HEK293T (cell line): ENCODE results near the gene NLRP4.
"Not testable (repeated sequence)": the region's sequence is repeated elsewhere in the genome, so short reads cannot be mapped to it uniquely, and the experiment has no call there.

Experiments used
- CTCF ChIA-PET: fragments of 350-600 bp; formaldehyde crosslinking; extraction: SDS; loops from one replicate; lab custom pipeline; 2021; ENCODE audit warnings: antibody characterized with exemption, inconsistent platforms; lab: Yijun Ruan, JAX
- POLR2A ChIA-PET: fragments of 350-600 bp; formaldehyde crosslinking; extraction: SDS; loops from one replicate; lab custom pipeline; 2020; ENCODE audit warnings: antibody characterized with exemption, inconsistent platforms; lab: Yijun Ruan, JAX
- DNase-seq: peaks from one replicate; pipeline ENCODE4 v3.0.0; 2012; ENCODE audit warnings: mixed read lengths; ENCODE audit errors: extremely low spot score
- ARNT ChIP-seq: fragments of 450-650 bp; IDR thresholded peaks from 2 replicates; pipeline ENCODE4 v1.6.1; 2017; ENCODE audit warnings: mild to moderate bottlenecking
- BHLHE40 ChIP-seq: fragments of 450-650 bp; IDR thresholded peaks from 2 replicates; pipeline ENCODE4 v1.6.1; 2016; ENCODE audit warnings: mild to moderate bottlenecking, moderate library complexity, borderline replicate concordance
- CTBP1 ChIP-seq: fragments of 450-650 bp; IDR thresholded peaks from 2 replicates; pipeline ENCODE4 v1.6.1; 2016; ENCODE audit warnings: borderline replicate concordance
- ELF4 ChIP-seq: fragments of 450-650 bp; IDR thresholded peaks from 2 replicates; pipeline ENCODE4 v1.6.1; 2017; ENCODE audit warnings: antibody characterized with exemption
- FOXA1 ChIP-seq: fragments of 450-650 bp; IDR thresholded peaks from 2 replicates; pipeline ENCODE4 v1.6.1; 2016; ENCODE audit warnings: mild to moderate bottlenecking
- FOXK2 ChIP-seq: fragments of 450-650 bp; IDR thresholded peaks from 2 replicates; pipeline ENCODE4 v1.6.1; 2016; ENCODE audit warnings: mild to moderate bottlenecking
- FOXM1 ChIP-seq: fragments of 450-650 bp; IDR thresholded peaks from 2 replicates; pipeline ENCODE4 v1.6.1; 2017; ENCODE audit warnings: mild to moderate bottlenecking, borderline replicate concordance
- HDGF ChIP-seq: fragments of 450-650 bp; IDR thresholded peaks from 2 replicates; pipeline ENCODE4 v1.6.1; 2017; ENCODE audit warnings: antibody characterized with exemption, borderline replicate concordance
- L3MBTL2 ChIP-seq: fragments of 450-650 bp; conservative IDR thresholded peaks from 2 replicates; pipeline ENCODE4 v1.6.1; 2016; ENCODE audit warnings: mild to moderate bottlenecking
- LEF1 ChIP-seq: fragments of 450-650 bp; IDR thresholded peaks from 2 replicates; pipeline ENCODE4 v1.6.1; 2017; ENCODE audit warnings: mild to moderate bottlenecking, borderline replicate concordance
- NFRKB ChIP-seq: fragments of 450-650 bp; IDR thresholded peaks from 2 replicates; pipeline ENCODE4 v1.6.1; 2016; ENCODE audit warnings: mild to moderate bottlenecking, moderate library complexity
- PKNOX1 ChIP-seq: fragments of 450-650 bp; IDR thresholded peaks from 2 replicates; pipeline ENCODE4 v1.6.1; 2016
- SP1 ChIP-seq: fragments of 450-650 bp; IDR thresholded peaks from 2 replicates; pipeline ENCODE4 v1.6.1; 2017
- SUZ12 ChIP-seq: fragments of 450-650 bp; IDR thresholded peaks from 2 replicates; pipeline ENCODE4 v1.6.1; 2016; ENCODE audit warnings: mild to moderate bottlenecking
- TARDBP ChIP-seq: fragments of 450-650 bp; IDR thresholded peaks from 2 replicates; pipeline ENCODE4 v1.6.1; 2016
- ZNF384 ChIP-seq: fragments of 450-650 bp; IDR thresholded peaks from 2 replicates; pipeline ENCODE4 v1.6.1; 2016

The NLRP4 gene

DNA sequence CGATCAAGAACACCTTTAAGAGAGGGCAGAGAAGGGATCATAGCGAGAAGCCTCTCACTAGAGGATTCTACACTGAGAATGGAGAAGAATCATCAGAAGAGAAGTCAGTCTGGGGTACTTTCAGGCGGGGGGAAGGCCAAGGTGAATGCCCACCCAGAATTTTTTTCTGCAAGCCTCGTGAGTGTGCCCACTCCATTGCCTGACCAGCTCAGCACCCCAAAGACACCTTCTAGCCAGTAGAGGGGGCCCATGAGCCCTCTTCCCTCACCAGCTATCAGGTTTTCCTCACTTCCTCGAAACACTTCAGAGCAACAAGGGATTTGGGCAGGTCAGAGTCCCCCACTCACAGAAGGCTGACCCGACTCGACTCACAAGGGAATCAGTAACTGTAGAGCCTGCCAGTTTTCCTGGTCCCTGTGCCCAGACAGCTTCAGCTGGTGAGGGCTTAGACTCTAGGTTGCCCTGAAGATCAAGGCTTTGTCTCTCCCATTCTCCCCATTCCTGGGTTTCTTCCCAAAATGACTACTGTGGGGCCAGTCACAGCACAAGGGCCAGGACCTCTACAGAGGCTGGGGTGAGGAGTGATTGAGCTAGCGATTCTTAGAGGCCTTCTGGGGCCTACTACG lies 77.4 kb downstream of the NLRP4 start:
- ChIA-PET CTCF (no interaction called here), POLR2A (no interaction called here)
- DNase-seq, result peak; percentile 26
- TF ChIP-seq ZNF384, result no peak
- TF ChIP-seq L3MBTL2, result no peak
- no peak for TF ChIP-seq NFRKB
- TF ChIP-seq TARDBP, result no peak

- ChIA-PET POLR2A (no interaction called here), CTCF (no interaction called here)
- DNase-seq, result no peak
- no peak for TF ChIP-seq LEF1
- no peak for TF ChIP-seq BHLHE40
- TF ChIP-seq L3MBTL2, result no peak
- TF ChIP-seq ZNF384, result no peak
- TF ChIP-seq TARDBP, result no peak
- no peak for TF ChIP-seq PKNOX1
- TF ChIP-seq FOXA1, result no peak
- TF ChIP-seq SP1, result no peak
- TF ChIP-seq SUZ12, result no peak
- TF ChIP-seq ELF4, result no peak
- TF ChIP-seq FOXK2, result no peak
- TF ChIP-seq HDGF, result no peak
- no peak for TF ChIP-seq CTBP1
- TF ChIP-seq ARNT, result no peak
- no peak for TF ChIP-seq FOXM1
These were observed 87.2 kb downstream of the NLRP4 start for GRCh38 chr19:55923556-55923955.

DNA sequence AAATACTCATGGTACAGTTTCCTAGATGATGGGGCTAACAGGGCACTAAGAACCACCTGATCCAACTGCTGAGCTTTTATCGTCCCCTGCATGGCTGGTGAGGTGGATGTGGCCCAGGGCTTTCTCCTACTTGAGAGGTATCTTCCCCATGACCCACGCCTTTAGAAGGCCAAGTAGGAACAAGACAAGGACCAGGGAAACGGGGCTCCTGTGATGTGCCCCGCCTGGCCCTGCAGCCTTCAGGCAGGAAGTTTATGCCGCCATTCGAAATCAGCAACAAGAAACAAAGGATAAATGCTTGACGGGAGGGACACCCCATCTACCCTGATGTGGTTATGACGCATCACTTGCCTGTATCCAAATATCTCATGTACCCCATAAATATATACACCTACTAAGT lies 91.7 kb downstream of the NLRP4 start:
- DNase-seq, result no peak
- TF ChIP-seq ARNT, result no peak
- TF ChIP-seq SP1, result no peak
- no peak for TF ChIP-seq ELF4
- no peak for TF ChIP-seq FOXK2
- TF ChIP-seq FOXM1, result no peak
- CTCF ChIA-PET, result no interaction called here
- POLR2A ChIA-PET, result no interaction called here

- POLR2A ChIA-PET, CTCF ChIA-PET: not testable (repeated sequence)
These were observed 92.9 kb downstream of the NLRP4 start for GRCh38 chr19:55929258-55929657.

DNA sequence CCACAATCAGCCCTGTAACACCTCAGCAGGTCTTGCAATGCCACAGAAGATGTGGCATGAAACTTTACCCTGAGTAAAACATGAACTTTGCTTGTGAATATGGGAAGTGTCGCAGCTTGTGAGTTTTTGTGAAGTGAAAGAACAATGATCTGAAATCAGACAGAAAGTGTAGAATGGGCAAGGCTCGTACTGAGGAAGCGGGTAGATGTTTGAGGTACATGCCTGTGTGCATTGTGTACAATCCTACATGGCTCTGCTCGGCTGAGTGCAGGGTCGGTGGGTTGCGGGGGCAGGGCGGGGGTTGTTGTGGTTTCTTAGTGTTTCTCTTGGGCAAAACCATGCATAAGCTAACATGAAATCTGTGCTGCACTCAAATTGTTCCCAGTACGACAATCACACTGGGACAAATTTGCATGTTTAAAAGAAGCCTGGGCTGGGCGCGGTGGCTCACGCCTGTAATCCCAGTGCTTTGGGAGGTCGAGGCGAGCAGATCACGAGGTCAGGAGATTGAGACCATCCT lies 94.7 kb downstream of the NLRP4 start:
- ChIA-PET POLR2A (no interaction called here), CTCF (no interaction called here)
- no peak for TF ChIP-seq FOXM1
- TF ChIP-seq SP1, result no peak
- no peak for TF ChIP-seq ZNF384
- TF ChIP-seq FOXA1, result no peak
- TF ChIP-seq TARDBP, result no peak
- TF ChIP-seq FOXK2, result no peak
- TF ChIP-seq SUZ12, result no peak
- TF ChIP-seq PKNOX1, result no peak
- TF ChIP-seq CTBP1, result no peak
- no peak for TF ChIP-seq HDGF
- no peak for TF ChIP-seq BHLHE40
- TF ChIP-seq L3MBTL2, result no peak
- no peak for TF ChIP-seq NFRKB
- TF ChIP-seq LEF1, result no peak
- TF ChIP-seq ELF4, result no peak
- no peak for TF ChIP-seq ARNT
- no peak for DNase-seq

More at GRCh38 chr19:55929258-55929657, 92.9 kb downstream of the NLRP4 start:
- DNase-seq, result not testable (repeated sequence)
